ENCODE data around the gene CPNE1.

Gene CPNE1

GRCh38 chr20:35621560-35621946, 43.1 kb downstream of the CPNE1 start:
- Histone ChIP-seq H3K4me3 (replicated peaks; ENCODE audit: insufficient read depth, low read length) (no peak overlapping the region), H3K27me3 (ENCODE audit: insufficient read depth, poor library complexity, severe bottlenecking) (no peaks in the 10 kb centered on the region), H3K27ac (replicated peaks) (peak overlapping the region; percentile 31)
- DNase-seq (ENCODE audit: low read depth in 1 of 2, low spot score in 1 of 2) = no peak
- TF ChIP-seq POLR2AphosphoS5 (IDR thresholded peaks at IDR 0.05; ENCODE audit: low read depth) (no peak), REST (IDR thresholded peaks at IDR 0.05; ENCODE audit: insufficient replicate concordance, low read depth) (no peak), SPI1 (IDR thresholded peaks at IDR 0.05; ENCODE audit: borderline replicate concordance, low read depth) (no peak), CTCF (IDR thresholded peaks at IDR 0.05; ENCODE audit: insufficient read depth, low read length) (no peak), GABPA (IDR thresholded peaks at IDR 0.05; ENCODE audit: low read depth) (no peak)

GRCh38 chr20:35620818-35621559, 43.7 kb downstream of the CPNE1 start:
- no peaks in the 10 kb centered on the region for H3K27me3 ChIP-seq (ENCODE audit: insufficient read depth, poor library complexity, severe bottlenecking)
- TF ChIP-seq GABPA (IDR thresholded peaks at IDR 0.05; ENCODE audit: low read depth) (no peak), REST (IDR thresholded peaks at IDR 0.05; ENCODE audit: insufficient replicate concordance, low read depth) (no peak), CTCF (IDR thresholded peaks at IDR 0.05; ENCODE audit: insufficient read depth, low read length) (no peak), POLR2AphosphoS5 (IDR thresholded peaks at IDR 0.05; ENCODE audit: low read depth) (no peak), SPI1 (IDR thresholded peaks at IDR 0.05; ENCODE audit: borderline replicate concordance, low read depth) (no peak)
- no peak overlapping the region for H3K4me3 ChIP-seq (replicated peaks; ENCODE audit: insufficient read depth, low read length)
- peak overlapping the region; percentile 31 for H3K27ac ChIP-seq (replicated peaks)
- DNase-seq (ENCODE audit: low read depth in 1 of 2, low spot score in 1 of 2) = peak in 1 of 2 experiments; percentile 51

DNA sequence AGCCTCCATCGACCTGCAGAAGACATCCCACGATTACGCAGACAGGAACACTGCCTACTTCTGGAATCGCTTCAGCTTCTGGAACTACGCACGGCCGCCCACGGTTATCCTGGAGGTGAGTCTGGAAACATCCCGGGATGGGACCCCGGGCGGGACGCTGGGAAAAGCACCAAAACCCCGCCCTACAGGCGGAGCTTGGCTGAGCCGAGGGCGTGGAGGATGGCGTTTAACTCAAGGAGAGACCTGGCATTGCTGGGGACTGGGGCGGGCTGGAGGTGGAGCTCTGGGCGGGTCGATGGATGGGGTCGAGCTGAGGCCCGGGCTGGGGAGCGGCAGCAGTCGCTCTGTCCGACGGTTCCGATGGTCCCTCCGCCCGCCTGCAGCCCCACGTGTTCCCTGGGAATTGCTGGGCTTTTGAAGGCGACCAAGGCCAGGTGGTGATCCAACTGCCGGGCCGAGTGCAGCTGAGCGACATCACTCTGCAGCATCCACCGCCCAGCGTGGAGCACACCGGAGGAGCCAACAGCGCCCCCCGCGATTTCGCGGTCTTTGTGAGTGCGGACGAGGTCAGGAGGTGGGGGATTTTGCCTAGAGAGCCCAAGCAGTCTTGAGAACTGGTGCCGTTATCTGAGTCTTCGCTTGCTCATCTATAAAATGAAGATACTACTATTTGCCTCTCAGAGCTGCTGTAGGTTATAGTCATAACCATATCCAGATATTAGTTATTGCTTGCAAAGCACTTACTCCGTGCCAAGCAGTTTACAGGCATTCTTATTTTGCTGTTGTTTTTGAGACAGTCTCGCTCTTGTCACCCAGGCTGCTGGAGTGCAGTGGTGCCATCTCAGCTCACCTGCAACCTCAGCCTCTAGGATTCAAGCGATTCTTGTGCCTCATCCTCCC, 45.3 kb downstream of the CPNE1 start:
- H3K27ac ChIP-seq (replicated peaks) = no peak overlapping the region
- no peak for DNase-seq (ENCODE audit: low read depth in 1 of 2, low spot score in 1 of 2)
- H3K4me3 ChIP-seq (replicated peaks; ENCODE audit: insufficient read depth, low read length) = no peak overlapping the region
- H3K27me3 ChIP-seq (ENCODE audit: insufficient read depth, poor library complexity, severe bottlenecking) = no peaks in the 10 kb centered on the region
- TF ChIP-seq POLR2AphosphoS5 (IDR thresholded peaks at IDR 0.05; ENCODE audit: low read depth) (no peak; the same call in 1 of the 2 replicates), GABPA (IDR thresholded peaks at IDR 0.05; ENCODE audit: low read depth) (no peak), REST (IDR thresholded peaks at IDR 0.05; ENCODE audit: insufficient replicate concordance, low read depth) (no peak), CTCF (IDR thresholded peaks at IDR 0.05; ENCODE audit: insufficient read depth, low read length) (no peak)

Data from HL-60 (cell line).